GM12878 (cell line): ENCODE results near the gene KIF21A. TPM values are rescaled to one million over a fixed set of nuclear protein-coding genes. Genes with fewer than 3 reads are reported as not detected.

Source experiments
- ATAC-seq: fragments of 200-7000 bp; cut with Tn5 transposase; 3 replicates; pipeline ENCODE4 v1.9.1; 2020; ENCODE audit warnings: mild to moderate bottlenecking, moderate library complexity
- BruUV-seq: library from RNA; stranded (reverse); fragments of 400-500 nt; replicated peaks from 2 replicates; lab custom pipeline; 2021; lab: Mats Ljungman, UMichigan
- CTCF ChIA-PET: fragments of 300-600 bp; sonication (Branson Sonifier 250); formaldehyde crosslinking; extraction: SDS; loops from one replicate; lab custom pipeline; 2021; ENCODE audit warnings: inconsistent platforms; lab: Yijun Ruan, JAX
- POLR2A ChIA-PET: fragments of 350-600 bp; formaldehyde crosslinking; extraction: SDS; loops from one replicate; lab custom pipeline; 2021; ENCODE audit warnings: inconsistent platforms; lab: Charles Lee
- RAD21 ChIA-PET: fragments of 300-600 bp; sonication (Branson Sonifier 250); formaldehyde crosslinking; loops from one replicate; lab custom pipeline; 2023; ENCODE audit warnings: antibody characterized with exemption; ENCODE audit not compliant: unreplicated experiment; lab: Charles Lee
- SMC1A ChIA-PET: fragments of 300-600 bp; sonication (Branson Sonifier 250); formaldehyde crosslinking; loops from one replicate; lab custom pipeline; 2023; ENCODE audit not compliant: unreplicated experiment, uncharacterized antibody; lab: Charles Lee
- DNase-seq: peaks from one replicate; pipeline ENCODE4 v3.0.0-alpha.2; 2011; ENCODE audit warnings: low read depth, low spot score
- FAIRE-seq: peaks from 3 replicates; lab custom pipeline; 2011; peaks lifted over from hg19 to GRCh38; lab: Jason Lieb, UNC
- H2AFZ ChIP-seq: 2 replicates; pipeline ENCODE4 v1.6.0; 2011; ENCODE audit warnings: low read depth, low read length, control low read depth; ENCODE audit not compliant: control insufficient read depth
- H3K27ac ChIP-seq: 2 replicates; pipeline ENCODE4 v1.5.1; 2011; ENCODE audit warnings: control low read depth; ENCODE audit not compliant: control insufficient read depth, insufficient read depth
- H3K27me3 ChIP-seq, 2 experiments: replicated peaks in 1 of 2; 2 replicates each; pipeline versions ENCODE4 v1.6.0 to v1.6.1; 2011; ENCODE audit warnings: low read length in 1 of 2; ENCODE audit not compliant: control insufficient read depth in 2 of 2, insufficient read depth in 2 of 2
- H3K36me3 ChIP-seq, 2 experiments: 2 replicates each; pipeline ENCODE4 v1.5.1; 2011; ENCODE audit warnings: low read length in 1 of 2; ENCODE audit not compliant: control insufficient read depth in 2 of 2, insufficient read depth in 2 of 2
- H3K4me1 ChIP-seq: 2 replicates; pipeline ENCODE4 v1.6.1; 2011; ENCODE audit warnings: mild to moderate bottlenecking, low read length, moderate library complexity, mixed read lengths; ENCODE audit not compliant: control insufficient read depth, insufficient read depth
- H3K4me2 ChIP-seq: 2 replicates; pipeline ENCODE4 v1.6.0; 2011; ENCODE audit warnings: control low read depth; ENCODE audit not compliant: control insufficient read depth, insufficient read depth
- H3K4me3 ChIP-seq: fragments of 200-600 bp; sonication (generic); 2 replicates; pipeline ENCODE4 v1.5.1; 2016
- H3K79me2 ChIP-seq: 2 replicates; pipeline ENCODE4 v1.6.0; 2011; ENCODE audit warnings: low read length; ENCODE audit not compliant: control insufficient read depth, insufficient read depth
- H3K9ac ChIP-seq: 2 replicates; pipeline ENCODE4 v1.8.0; 2011; ENCODE audit warnings: low read length, control low read depth, mixed read lengths; ENCODE audit not compliant: control insufficient read depth, insufficient read depth
- H3K9me3 ChIP-seq: replicated peaks from 3 replicates; pipeline ENCODE4 v1.5.1; 2011; ENCODE audit warnings: mild to moderate bottlenecking, low read length; ENCODE audit not compliant: control insufficient read depth, insufficient read depth
- H4K20me1 ChIP-seq: 2 replicates; pipeline ENCODE4 v1.6.0; 2011; ENCODE audit not compliant: control insufficient read depth, insufficient read depth
- MYB ChIP-seq: fragments of 150-350 bp; IDR thresholded peaks from 2 replicates; pipeline ENCODE4 v1.6.1; 2014; ENCODE audit warnings: mild to moderate bottlenecking, low read depth, low read length, borderline replicate concordance
- PAX5 ChIP-seq: IDR thresholded peaks from 2 replicates; pipeline ENCODE4 v1.6.1; 2011; ENCODE audit warnings: low read depth, low read length, borderline replicate concordance
- WRNIP1 ChIP-seq: IDR thresholded peaks from 2 replicates; pipeline ENCODE4 v1.6.1; 2011; ENCODE audit warnings: low read depth, low read length, improper control_type of control experiment, borderline replicate concordance
- ZNF24 ChIP-seq: fragments of 450-650 bp; IDR thresholded peaks from 2 replicates; pipeline ENCODE4 v1.6.1; 2017; ENCODE audit warnings: antibody characterized with exemption, mild to moderate bottlenecking
- WGBS: methylation state at CpG from one replicate; pipeline ENCODE4 v1.1.6; 2016; ENCODE audit warnings: low lambda C conversion rate; ENCODE audit not compliant: insufficient replicate concordance, insufficient coverage; ENCODE audit errors: missing lambda C conversion rate; 5-methylcytosine and 5-hydroxymethylcytosine counted together
- in situ Hi-C: fragments of 300-500 bp; cut with MboI; formaldehyde crosslinking; loops from 9 replicates; pipeline ENCODE4 v1.14.3; 2018; ENCODE audit warnings: mixed read lengths
- intact Hi-C: fragments of 100-400 bp; cut with micrococcal nuclease; formaldehyde crosslinking; loops from one replicate; pipeline ENCODE4 v1.14.2; 2022; ENCODE audit not compliant: unreplicated experiment
- polyA plus RNA-seq, 11 experiments: library from polyadenylated mRNA; depleted of rRNA in 4 of 11; unstranded in 6 of 11; stranded (reverse) in 5 of 11; fragments of >200 nt; fragmentation: Nextera tagmentation in 4 of 11; fragmentation: Illumina TruSeq in 1 of 11; extraction: Ambion mirVana in 4 of 11; extraction: Trizol in 1 of 11; gene quantifications; 1 replicate in 1 of 11; 2 replicates in 10 of 11; pipeline versions ENCODE4 v1.2.1 to v1.2.3, GENCODE V29; 2011 to 2016; ENCODE audit warnings: inconsistent platforms in 2 of 11, missing spikeins in 2 of 11, low read depth in 1 of 11
- total RNA-seq, 4 experiments: library from RNA; depleted of rRNA in 3 of 4; stranded (reverse); fragments of >200 nt in 3 of 4; fragmentation: Illumina TruSeq in 1 of 4; extraction: Trizol in 1 of 4; gene quantifications; 2 replicates each; pipeline versions ENCODE4 v1.2.1 to v1.2.3, GENCODE V29; 2013 to 2021
- TF ChIP-seq, protein P1 (sequence below): IDR thresholded peaks from 2 replicates; pipeline ENCODE4 v1.6.1; 2011; ENCODE audit warnings: low read depth, low read length, improper control_type of control experiment, borderline replicate concordance
- TF ChIP-seq, protein P2 (sequence below): fragments of 450-650 bp; IDR thresholded peaks from 2 replicates; pipeline ENCODE4 v1.6.1; 2017; ENCODE audit warnings: borderline replicate concordance

KIF21A gene
- total and polyA plus RNA-seq, 10 of the 15 experiments (the other 5 are each of a cell fraction or from before 2014, with no cell fraction given) = 21.3 to 42.1 (median 24.5) TPM

DNA sequence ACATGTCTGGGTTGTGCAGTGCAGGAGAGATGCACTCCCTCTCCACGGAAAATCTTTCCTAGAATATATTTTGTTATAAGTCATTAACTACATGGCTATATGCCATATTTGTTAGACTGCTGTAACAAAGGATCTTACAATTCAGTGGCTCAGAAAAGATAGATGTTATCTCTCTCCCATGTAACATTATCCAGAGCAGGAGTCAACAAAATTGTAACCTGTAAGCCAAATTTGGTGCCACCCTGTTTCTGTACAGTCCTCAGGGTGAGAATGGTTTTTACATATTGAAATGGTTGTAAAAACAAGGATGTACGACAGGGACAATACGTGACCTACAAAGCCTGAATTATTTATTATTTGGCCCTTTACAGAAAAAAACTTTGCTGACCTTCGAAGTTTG is 155.5 kb downstream of the KIF21A start:
- no peaks in the 10 kb centered on the region for H3K36me3 ChIP-seq
- ChIA-PET CTCF (no interaction called here), POLR2A (no interaction called here), RAD21 (no interaction called here), SMC1A (no interaction called here)
- no peak overlapping the region for H3K27ac ChIP-seq
- no TSS peak for BruUV-seq
- FAIRE-seq (no peak), DNase-seq (no peak), ATAC-seq (no peak)
- H3K4me1 ChIP-seq = no peaks in the 10 kb centered on the region
- in situ Hi-C loops = no loop called here
- no peaks in the 10 kb centered on the region for H3K79me2 ChIP-seq
- no peak overlapping the region for H3K4me3 ChIP-seq
- no peak overlapping the region for H3K9ac ChIP-seq
- H3K27me3 ChIP-seq = no peaks in the 10 kb centered on the region
- no peaks in the 10 kb centered on the region for H3K9me3 ChIP-seq
- no peak overlapping the region for H2AFZ ChIP-seq
- 57% methylated on average over 4 of the region's 4 CpGs for WGBS
- H3K4me2 ChIP-seq = no peak overlapping the region
- TF ChIP-seq, protein P1, sequence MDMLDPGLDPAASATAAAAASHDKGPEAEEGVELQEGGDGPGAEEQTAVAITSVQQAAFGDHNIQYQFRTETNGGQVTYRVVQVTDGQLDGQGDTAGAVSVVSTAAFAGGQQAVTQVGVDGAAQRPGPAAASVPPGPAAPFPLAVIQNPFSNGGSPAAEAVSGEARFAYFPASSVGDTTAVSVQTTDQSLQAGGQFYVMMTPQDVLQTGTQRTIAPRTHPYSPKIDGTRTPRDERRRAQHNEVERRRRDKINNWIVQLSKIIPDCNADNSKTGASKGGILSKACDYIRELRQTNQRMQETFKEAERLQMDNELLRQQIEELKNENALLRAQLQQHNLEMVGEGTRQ = no peak
- no peak for TF ChIP-seq PAX5
- no peaks in the 10 kb centered on the region for H4K20me1 ChIP-seq
- intact Hi-C loops = no loop called here

DNA sequence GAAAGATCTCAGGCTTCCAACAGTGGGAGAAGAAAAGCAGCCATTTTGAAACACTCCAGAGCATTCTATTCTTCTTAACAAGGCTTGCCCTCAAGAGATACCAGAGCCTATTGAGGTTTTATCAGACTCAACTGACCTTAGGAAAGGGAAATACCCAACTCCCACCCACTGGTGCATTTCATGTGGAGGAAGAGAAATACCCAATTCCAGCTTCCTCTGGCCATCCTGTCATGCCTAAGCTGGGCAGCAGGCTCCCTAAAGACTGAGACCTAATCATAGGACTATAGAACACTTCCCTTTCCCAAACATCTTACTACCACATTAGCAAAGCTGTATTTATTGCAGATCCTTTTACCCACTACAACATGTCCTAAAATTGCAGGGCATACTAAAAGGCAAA is 164.5 kb downstream of the KIF21A start:
- TF ChIP-seq WRNIP1 (no peak), MYB (no peak), ZNF24 (no peak)
- TF ChIP-seq, protein P2, sequence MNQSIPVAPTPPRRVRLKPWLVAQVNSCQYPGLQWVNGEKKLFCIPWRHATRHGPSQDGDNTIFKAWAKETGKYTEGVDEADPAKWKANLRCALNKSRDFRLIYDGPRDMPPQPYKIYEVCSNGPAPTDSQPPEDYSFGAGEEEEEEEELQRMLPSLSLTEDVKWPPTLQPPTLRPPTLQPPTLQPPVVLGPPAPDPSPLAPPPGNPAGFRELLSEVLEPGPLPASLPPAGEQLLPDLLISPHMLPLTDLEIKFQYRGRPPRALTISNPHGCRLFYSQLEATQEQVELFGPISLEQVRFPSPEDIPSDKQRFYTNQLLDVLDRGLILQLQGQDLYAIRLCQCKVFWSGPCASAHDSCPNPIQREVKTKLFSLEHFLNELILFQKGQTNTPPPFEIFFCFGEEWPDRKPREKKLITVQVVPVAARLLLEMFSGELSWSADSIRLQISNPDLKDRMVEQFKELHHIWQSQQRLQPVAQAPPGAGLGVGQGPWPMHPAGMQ = no peak
- ChIA-PET RAD21 (no interaction called here), CTCF (no interaction called here), SMC1A (interaction anchor here (1.0 kb wide), 1 partner anchor 50 kb away, joined by 3 read pairs; no protein-coding TSS in a partner anchor), POLR2A (no interaction called here)
- no peaks in the 10 kb centered on the region for H4K20me1 ChIP-seq
- H3K36me3 ChIP-seq = no peaks in the 10 kb centered on the region
- ATAC-seq = no peak
- H2AFZ ChIP-seq = no peak overlapping the region
- H3K27ac ChIP-seq = no peak overlapping the region
- in situ Hi-C loops = no loop called here
- H3K4me3 ChIP-seq = no peak overlapping the region
- no peaks in the 10 kb centered on the region for H3K79me2 ChIP-seq
- intact Hi-C loops = no loop called here
- no peak overlapping the region for H3K4me2 ChIP-seq
- no peaks in the 10 kb centered on the region for H3K4me1 ChIP-seq
- no TSS peak for BruUV-seq
- H3K9ac ChIP-seq = no peak overlapping the region
- FAIRE-seq = no peak
- no peaks in the 10 kb centered on the region for H3K9me3 ChIP-seq
- no peak for DNase-seq
- H3K27me3 ChIP-seq = no peaks in the 10 kb centered on the region
